Astrocyte of the cerebellum (primary cell): ENCODE data around the gene RBM24.

Source experiments
- DNase-seq: peaks from one replicate; pipeline ENCODE4 v3.0.0-alpha.2; 2011; ENCODE audit warnings: low read depth
- H3K4me3 ChIP-seq: 2 replicates; pipeline ENCODE4 v1.5.1; 2011; ENCODE audit warnings: mild to moderate bottlenecking, low read depth, low read length, moderate library complexity
- in situ Hi-C: cut with HindIII; loops from 2 replicates; pipeline ENCODE4 v1.10.0; 2017; ENCODE audit warnings: low sequenced_read_pairs
- TF ChIP-seq, protein P1 (sequence below): IDR thresholded peaks from 2 replicates; pipeline ENCODE4 v1.5.1; 2012; ENCODE audit warnings: low read length, low read depth, moderate library complexity, mild to moderate bottlenecking; ENCODE audit errors: missing control alignments

RBM24 gene

DNA sequence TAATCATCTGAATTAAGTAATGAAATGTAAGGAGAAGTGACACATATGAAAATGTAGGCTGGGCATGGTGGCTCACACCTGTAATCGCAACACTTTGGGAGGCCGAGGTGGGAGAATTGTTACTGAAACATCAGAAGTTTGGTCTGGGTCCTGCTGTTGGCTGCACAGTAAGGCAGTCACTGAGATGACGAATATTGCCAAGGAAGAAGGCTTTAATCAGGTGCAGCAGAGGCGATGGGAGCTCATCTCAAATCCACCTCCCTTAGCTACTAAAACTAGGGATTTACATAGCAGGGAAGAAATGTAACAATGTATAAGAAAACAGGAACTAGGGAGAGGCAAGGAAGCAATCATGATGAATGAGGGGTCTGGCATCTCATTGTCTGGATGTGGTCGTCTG lies 50.1 kb downstream of the RBM24 start:
- TF ChIP-seq, protein P1, sequence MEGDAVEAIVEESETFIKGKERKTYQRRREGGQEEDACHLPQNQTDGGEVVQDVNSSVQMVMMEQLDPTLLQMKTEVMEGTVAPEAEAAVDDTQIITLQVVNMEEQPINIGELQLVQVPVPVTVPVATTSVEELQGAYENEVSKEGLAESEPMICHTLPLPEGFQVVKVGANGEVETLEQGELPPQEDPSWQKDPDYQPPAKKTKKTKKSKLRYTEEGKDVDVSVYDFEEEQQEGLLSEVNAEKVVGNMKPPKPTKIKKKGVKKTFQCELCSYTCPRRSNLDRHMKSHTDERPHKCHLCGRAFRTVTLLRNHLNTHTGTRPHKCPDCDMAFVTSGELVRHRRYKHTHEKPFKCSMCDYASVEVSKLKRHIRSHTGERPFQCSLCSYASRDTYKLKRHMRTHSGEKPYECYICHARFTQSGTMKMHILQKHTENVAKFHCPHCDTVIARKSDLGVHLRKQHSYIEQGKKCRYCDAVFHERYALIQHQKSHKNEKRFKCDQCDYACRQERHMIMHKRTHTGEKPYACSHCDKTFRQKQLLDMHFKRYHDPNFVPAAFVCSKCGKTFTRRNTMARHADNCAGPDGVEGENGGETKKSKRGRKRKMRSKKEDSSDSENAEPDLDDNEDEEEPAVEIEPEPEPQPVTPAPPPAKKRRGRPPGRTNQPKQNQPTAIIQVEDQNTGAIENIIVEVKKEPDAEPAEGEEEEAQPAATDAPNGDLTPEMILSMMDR = no peak
- no peak overlapping the region for H3K4me3 ChIP-seq
- no peak for DNase-seq
- in situ Hi-C loops = no loop called here

- no peak for DNase-seq
- in situ Hi-C loops = no loop called here
- TF ChIP-seq, protein P1 = no peak
- no peak overlapping the region for H3K4me3 ChIP-seq
Observed at GRCh38 chr6:17334265-17334664, 53.1 kb downstream of the RBM24 start.

DNA sequence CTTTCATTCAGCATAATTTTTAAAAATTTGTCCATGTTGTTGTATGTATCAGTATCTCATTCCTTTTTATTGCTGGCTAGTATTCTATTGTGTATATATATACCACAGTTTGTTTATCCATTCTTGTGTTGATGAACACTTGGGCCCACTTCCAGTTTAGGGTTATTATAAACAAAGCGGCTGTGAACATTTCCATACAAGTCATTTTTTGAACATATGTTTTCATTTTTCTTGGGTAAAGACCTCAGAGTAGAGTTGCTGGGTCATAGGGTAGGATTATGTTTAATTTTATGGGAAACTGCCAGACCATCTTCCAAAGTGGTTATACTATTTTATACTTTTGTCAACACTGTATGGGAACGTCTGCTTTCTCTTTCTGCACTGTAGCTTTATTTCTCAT lies 55.3 kb downstream of the RBM24 start:
- TF ChIP-seq, protein P1 = no peak
- in situ Hi-C loops = no loop called here
- DNase-seq = peak; percentile 16
- no peak overlapping the region for H3K4me3 ChIP-seq

- in situ Hi-C loops = no loop called here
- no peak overlapping the region for H3K4me3 ChIP-seq
- no peak for DNase-seq
- TF ChIP-seq, protein P1 = no peak
Observed at GRCh38 chr6:17339308-17339670, 58.1 kb downstream of the RBM24 start.

DNA sequence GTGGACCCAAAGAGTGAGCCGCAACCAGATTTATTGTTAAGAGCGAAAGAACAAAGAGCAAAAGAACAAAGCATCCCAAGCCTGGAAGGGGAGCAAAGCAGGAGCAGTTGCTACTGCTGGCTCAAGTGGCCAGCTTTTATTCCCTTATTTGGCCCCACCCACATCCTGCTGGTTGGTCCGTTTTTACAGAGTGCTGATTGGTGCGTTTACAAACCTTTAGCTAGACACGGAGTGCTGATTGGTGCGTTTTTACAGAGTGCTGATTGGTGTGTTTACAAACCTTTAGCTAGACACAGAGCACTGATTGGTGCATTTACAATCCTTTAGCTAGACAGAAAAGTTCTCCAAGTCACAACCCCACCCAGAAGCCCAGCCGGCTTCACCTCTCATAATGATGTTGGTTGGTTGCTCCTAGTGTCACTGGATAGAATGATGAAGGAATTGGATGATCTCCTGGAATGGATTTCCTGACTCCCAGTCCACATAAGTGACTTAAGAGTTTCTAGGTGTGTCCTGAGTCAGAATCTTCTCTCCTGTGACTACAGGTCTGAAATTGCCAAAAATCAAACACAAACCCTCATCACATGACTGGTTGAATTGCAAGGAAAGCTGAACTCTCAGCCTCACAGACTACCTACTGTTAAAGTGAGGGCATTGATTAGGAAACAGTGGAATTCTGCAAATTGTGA lies 60.1 kb downstream of the RBM24 start:
- no peak for DNase-seq
- in situ Hi-C loops = no loop called here
- no peak overlapping the region for H3K4me3 ChIP-seq
- TF ChIP-seq, protein P1 = no peak

DNA sequence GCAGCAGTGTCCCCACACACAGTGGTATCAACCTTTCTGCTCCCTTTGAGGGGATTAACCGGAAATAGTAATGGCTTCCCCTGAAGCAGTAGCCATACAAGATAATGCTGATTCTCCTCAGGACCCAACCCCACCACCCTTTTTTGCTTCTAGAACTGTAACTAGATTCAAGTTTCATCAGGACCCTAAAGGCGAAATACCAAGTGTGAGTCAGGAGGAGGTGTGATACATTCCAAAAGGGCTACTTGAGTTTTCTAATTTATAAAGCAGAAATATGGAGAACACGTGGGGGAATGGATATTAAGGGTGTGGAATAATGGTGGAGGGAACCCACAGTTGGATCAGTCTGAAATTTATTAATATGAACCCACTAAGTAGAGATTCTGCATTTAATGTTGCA lies 60.7 kb downstream of the RBM24 start:
- H3K4me3 ChIP-seq = no peak overlapping the region
- no peak for DNase-seq
- TF ChIP-seq, protein P1 = no peak
- in situ Hi-C loops = no loop called here
